GM23248 (cell line): ENCODE data around the gene HTATIP2. TPM values are rescaled to one million over a fixed set of nuclear protein-coding genes. Genes with fewer than 3 reads are reported as not detected.

ENCODE experiments used
- DNase-seq: peaks from one replicate; pipeline ENCODE4 v3.0.0-alpha.2; 2015
- H2AFZ ChIP-seq: fragments of 200-600 bp; sonication (generic); 2 replicates; pipeline ENCODE4 v1.6.1; 2016; ENCODE audit warnings: antibody characterized with exemption
- H3F3A ChIP-seq: fragments of 200-600 bp; sonication (generic); 2 replicates; pipeline ENCODE4 v1.6.1; 2016; ENCODE audit warnings: mild to moderate bottlenecking, antibody characterized with exemption, mixed run types; ENCODE audit not compliant: insufficient read depth
- H3K27ac ChIP-seq: fragments of 200-600 bp; sonication (generic); 2 replicates; pipeline ENCODE4 v1.5.1; 2016; ENCODE audit warnings: mild to moderate bottlenecking
- H3K27me3 ChIP-seq: fragments of 200-600 bp; sonication (generic); replicated peaks from 2 replicates; pipeline ENCODE4 v1.6.1; 2016; ENCODE audit warnings: mild to moderate bottlenecking; ENCODE audit not compliant: insufficient read depth
- H3K36me3 ChIP-seq: fragments of 200-600 bp; sonication (generic); 2 replicates; pipeline ENCODE4 v1.6.1; 2016; ENCODE audit warnings: low read depth, mild to moderate bottlenecking
- H3K4me1 ChIP-seq: fragments of 200-600 bp; sonication (generic); 2 replicates; pipeline ENCODE4 v1.6.1; 2016; ENCODE audit warnings: mild to moderate bottlenecking; ENCODE audit not compliant: insufficient read depth
- H3K4me2 ChIP-seq: fragments of 200-600 bp; sonication (generic); one replicate; pipeline ENCODE4 v1.6.1; 2016; ENCODE audit warnings: mild to moderate bottlenecking; ENCODE audit not compliant: unreplicated experiment
- H3K4me3 ChIP-seq: fragments of 200-600 bp; sonication (generic); 2 replicates; pipeline ENCODE4 v1.5.1; 2016; ENCODE audit warnings: mild to moderate bottlenecking
- H3K79me2 ChIP-seq: fragments of 200-600 bp; sonication (generic); 2 replicates; pipeline ENCODE4 v1.6.1; 2016; ENCODE audit warnings: mild to moderate bottlenecking; ENCODE audit not compliant: insufficient read depth
- H3K9ac ChIP-seq: fragments of 200-600 bp; sonication (generic); 2 replicates; pipeline ENCODE4 v1.6.1; 2016; ENCODE audit warnings: mild to moderate bottlenecking
- H3K9me2 ChIP-seq: fragments of 200-600 bp; sonication (generic); 2 replicates; pipeline ENCODE4 v1.6.1; 2016; ENCODE audit warnings: mixed run types, mild to moderate bottlenecking, moderate library complexity; ENCODE audit not compliant: insufficient read depth
- H3K9me3 ChIP-seq: fragments of 200-600 bp; sonication (generic); one replicate; pipeline ENCODE4 v1.6.1; 2017; ENCODE audit warnings: low read depth
- H4K20me1 ChIP-seq: fragments of 200-600 bp; sonication (generic); 2 replicates; pipeline ENCODE4 v1.6.0; 2016; ENCODE audit not compliant: insufficient read depth
- EZH2 ChIP-seq: fragments of 200-600 bp; sonication (generic); IDR thresholded peaks from 2 replicates; pipeline ENCODE4 v1.6.1; 2018; ENCODE audit warnings: antibody characterized with exemption, mild to moderate bottlenecking; ENCODE audit not compliant: insufficient read depth, poor library complexity, severe bottlenecking
- EZH2phosphoT487 ChIP-seq: fragments of 200-600 bp; sonication (generic); IDR thresholded peaks from 2 replicates; pipeline ENCODE4 v1.6.1; 2018; ENCODE audit warnings: antibody characterized with exemption, moderate library complexity, mild to moderate bottlenecking, low read depth; ENCODE audit not compliant: insufficient read depth
- WGBS, 2 experiments: methylation state at CpG; one replicate each; pipeline ENCODE4 v1.1.6; 2015 to 2017; ENCODE audit warnings: low lambda C conversion rate in 2 of 2, low coverage in 1 of 2; ENCODE audit errors: missing lambda C conversion rate in 2 of 2; 5-methylcytosine and 5-hydroxymethylcytosine counted together
- in situ Hi-C: fragments of 300-500 bp; cut with MboI; formaldehyde crosslinking; loops from 2 replicates; pipeline ENCODE4 v1.15.0; 2020
- polyA plus RNA-seq: library from polyadenylated mRNA; unstranded; fragments of >200 nt; fragmentation: Nextera tagmentation; extraction: Ambion mirVana; gene quantifications from 2 replicates; pipeline ENCODE4 v1.2.1, GENCODE V29; 2016
- total RNA-seq: library from RNA; depleted of rRNA; stranded (reverse); fragments of >200 nt; shearing (Covaris generic); gene quantifications from 2 replicates; pipeline ENCODE4 v1.2.3, GENCODE V29; 2014

HTATIP2 gene
- total and polyA plus RNA-seq, 2 experiments from 2014 or later, result 23.2 to 30.7 TPM

GRCh38 chr11:20387261-20388095, 24.0 kb downstream of the HTATIP2 start, which contains the start of gene PRMT3:
Gene PRMT3, plus strand, starts transcription at chr11:20387716. Its CDS starts 31 bp downstream, at chr11:20387747.
- peak within 1 kb of the TSS; percentile 79 for H3K4me3 ChIP-seq
- no peaks in the 10 kb centered on the region for H3K27me3 ChIP-seq
- H2AFZ ChIP-seq, result peak within 1 kb of the TSS; percentile 91
- H3K4me2 ChIP-seq, result peak within 1 kb of the TSS; percentile 93
- no peaks in the 10 kb centered on the region for H3K9me2 ChIP-seq
- no peaks in the 10 kb centered on the region for H3F3A ChIP-seq
- in situ Hi-C loops, result no loop called here
- WGBS, 2 experiments, result 0 to 2% methylated on average over 78 to 96 of the region's 96 CpGs
- H3K36me3 ChIP-seq, result no peaks in the 10 kb centered on the region
- TF ChIP-seq EZH2phosphoT487 (no peak), EZH2 (no peak)
- no peaks in the 10 kb centered on the region for H4K20me1 ChIP-seq
- no peaks in the 10 kb centered on the region for H3K4me1 ChIP-seq
- peaks cover 16% of the 10 kb centered on the region for H3K79me2 ChIP-seq
- DNase-seq, result peak; percentile 98
- peak within 1 kb of the TSS; percentile 89 for H3K9ac ChIP-seq
- H3K9me3 ChIP-seq, result no peaks in the 10 kb centered on the region
- H3K27ac ChIP-seq, result peak within 1 kb of the TSS; percentile 89

GRCh38 chr11:20388096-20389055, 24.9 kb downstream of the HTATIP2 start:
- H3K4me2 ChIP-seq, result peak overlapping the region; percentile 93
- H3K9ac ChIP-seq, result peak overlapping the region; percentile 89
- peak overlapping the region; percentile 79 for H3K4me3 ChIP-seq
- peak overlapping the region; percentile 91 for H2AFZ ChIP-seq
- no peaks in the 10 kb centered on the region for H3K9me3 ChIP-seq
- no peaks in the 10 kb centered on the region for H3K4me1 ChIP-seq
- peak overlapping the region; percentile 89; the same call in 1 of the 2 replicates for H3K27ac ChIP-seq
- H3K27me3 ChIP-seq, result no peaks in the 10 kb centered on the region
- no peaks in the 10 kb centered on the region for H3K9me2 ChIP-seq
- no peaks in the 10 kb centered on the region for H4K20me1 ChIP-seq
- WGBS, 2 experiments, result 8% methylated on average over 21 to 25 of the region's 25 CpGs
- H3K36me3 ChIP-seq, result no peaks in the 10 kb centered on the region
- peaks cover 16% of the 10 kb centered on the region for H3K79me2 ChIP-seq
- TF ChIP-seq EZH2 (no peak), EZH2phosphoT487 (no peak)
- in situ Hi-C loops, result no loop called here
- H3F3A ChIP-seq, result no peaks in the 10 kb centered on the region
- DNase-seq, result peak; percentile 45

- TF ChIP-seq EZH2, result no peak
- TF ChIP-seq EZH2phosphoT487, result no peak
- no peaks in the 10 kb centered on the region for H4K20me1 ChIP-seq
- in situ Hi-C loops, result no loop called here
- H2AFZ ChIP-seq, result no peak overlapping the region
- H3F3A ChIP-seq, result no peaks in the 10 kb centered on the region
- H3K36me3 ChIP-seq, result 0 out of 2 replicates have a peak, but pooled peaks cover 3% of the 10 kb centered on the region
- no peaks in the 10 kb centered on the region for H3K9me2 ChIP-seq
- no peak overlapping the region for H3K9ac ChIP-seq
- no peak overlapping the region for H3K4me2 ChIP-seq
- no peak overlapping the region for H3K4me3 ChIP-seq
- H3K27me3 ChIP-seq, result no peaks in the 10 kb centered on the region
- H3K9me3 ChIP-seq, result no peaks in the 10 kb centered on the region
- H3K27ac ChIP-seq, result no peak overlapping the region
- H3K4me1 ChIP-seq, result no peaks in the 10 kb centered on the region
- DNase-seq, result peak; percentile 75
- no peaks in the 10 kb centered on the region for H3K79me2 ChIP-seq
- 79 to 87% methylated on average over 3 of the region's 3 CpGs for WGBS, 2 experiments
Measured at GRCh38 chr11:20397281-20397680, 33.8 kb downstream of the HTATIP2 start.

- Histone ChIP-seq H3F3A (no peaks in the 10 kb centered on the region), H3K79me2 (no peaks in the 10 kb centered on the region), H3K27ac (no peak overlapping the region), H3K4me1 (no peaks in the 10 kb centered on the region), H3K9me3 (no peaks in the 10 kb centered on the region), H3K36me3 (peaks cover 12% of the 10 kb centered on the region; the same call in 1 of the 2 replicates), H2AFZ (no peak overlapping the region), H4K20me1 (no peaks in the 10 kb centered on the region), H3K9ac (no peak overlapping the region), H3K4me2 (no peak overlapping the region), H3K27me3 (no peaks in the 10 kb centered on the region), H3K4me3 (no peak overlapping the region), H3K9me2 (no peaks in the 10 kb centered on the region)
- TF ChIP-seq EZH2phosphoT487 (no peak), EZH2 (no peak)
- no peak for DNase-seq
- 94 to 100% methylated on average over 2 of the region's 2 CpGs for WGBS, 2 experiments
- in situ Hi-C loops, result no loop called here
Measured at GRCh38 chr11:20399498-20399897, 36.0 kb downstream of the HTATIP2 start.
